Daoy (cell line): ENCODE data around the gene VIPR2. TPM values are rescaled to one million over a fixed set of nuclear protein-coding genes. Genes with fewer than 3 reads are reported as not detected.

Experiments used
- DNase-seq: peaks from one replicate; pipeline ENCODE4 v3.0.0-alpha.2; 2015; ENCODE audit warnings: low read depth
- total RNA-seq: library from RNA; depleted of rRNA; stranded (reverse); fragments of >200 nt; shearing (Covaris generic); gene quantifications from 2 replicates; pipeline ENCODE4 v1.2.3, GENCODE V29; 2014

Gene VIPR2
- total RNA-seq, 1 experiment from 2014 or later, result 0.74 TPM

DNA sequence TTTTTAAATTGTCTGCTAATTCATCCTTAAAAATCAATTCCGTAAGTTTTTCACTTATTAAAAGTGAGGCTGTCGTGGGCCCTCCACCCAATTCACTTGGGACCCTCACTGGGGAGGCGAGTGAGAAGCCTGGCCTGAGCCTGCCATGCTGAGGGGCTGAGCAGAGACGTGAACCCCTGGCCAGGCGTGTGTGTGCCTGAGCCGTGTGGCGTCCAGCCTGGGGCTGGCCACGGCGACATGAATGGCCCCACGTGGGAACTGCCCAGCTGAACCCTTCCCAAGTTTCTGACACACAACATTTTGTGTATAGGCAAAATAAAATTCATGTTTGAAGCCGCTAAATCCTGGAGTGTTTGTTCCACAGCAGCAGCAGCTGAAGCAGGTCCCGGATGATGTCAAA, 13.0 kb upstream of the VIPR2 start:
- DNase-seq, result no peak

DNA sequence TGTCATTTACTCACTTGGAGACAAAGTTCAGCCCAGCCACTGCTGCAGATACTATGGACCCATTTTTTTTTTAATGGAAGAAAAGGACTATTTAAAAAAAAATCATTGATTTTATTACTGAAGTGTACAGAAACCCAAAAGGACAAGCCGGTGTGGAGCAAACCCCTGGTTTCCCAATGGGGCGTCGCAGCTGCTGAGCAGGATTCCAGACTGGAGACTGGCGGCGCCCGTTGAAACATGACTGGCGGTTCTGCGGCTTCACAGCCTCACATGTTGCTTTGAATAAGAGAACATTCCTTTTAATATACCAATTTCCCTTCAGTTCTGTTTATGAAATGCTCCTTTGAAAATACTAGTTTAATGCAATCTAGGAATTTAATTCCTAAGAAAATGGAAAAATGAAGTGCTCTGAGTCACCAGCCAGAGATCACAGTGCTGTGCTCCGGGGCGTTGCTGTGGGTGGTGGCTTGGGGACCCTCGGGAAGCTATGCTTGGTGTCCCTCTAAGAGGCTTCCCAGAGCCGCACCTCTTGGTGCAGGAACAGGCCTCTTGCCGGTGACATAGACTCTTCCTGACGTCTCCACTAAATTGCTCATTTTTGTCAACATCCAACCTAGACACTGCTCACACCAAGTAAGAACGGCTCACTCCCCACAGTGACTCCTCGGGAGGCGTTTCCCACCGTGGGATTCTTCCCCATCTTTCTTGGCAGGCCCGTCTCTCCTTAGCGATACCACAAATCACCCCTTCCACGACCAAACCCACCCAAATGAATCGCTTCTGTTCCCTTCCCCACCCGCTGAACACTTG, 12.0 kb upstream of the VIPR2 start:
- no peak for DNase-seq

DNA sequence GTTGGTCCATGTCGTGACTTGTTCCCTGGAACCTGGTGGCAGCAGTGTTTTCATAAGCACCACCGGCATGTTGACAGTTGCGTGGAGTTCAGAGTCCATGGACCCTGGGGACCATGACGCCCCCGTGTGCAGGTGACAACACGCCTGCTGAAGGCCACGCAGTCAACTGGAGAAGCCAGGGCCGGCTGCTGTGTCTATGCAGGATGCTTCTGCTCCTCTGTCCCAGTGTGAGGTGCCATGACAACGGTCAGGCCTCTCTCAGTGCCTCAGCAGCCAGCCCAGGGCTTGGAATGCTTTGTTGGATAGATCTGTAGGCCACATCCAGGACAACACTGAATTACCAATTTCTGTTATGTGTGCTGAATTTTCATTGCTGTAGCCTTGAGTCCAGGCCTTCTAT, 10.7 kb upstream of the VIPR2 start:
- no peak for DNase-seq

DNA sequence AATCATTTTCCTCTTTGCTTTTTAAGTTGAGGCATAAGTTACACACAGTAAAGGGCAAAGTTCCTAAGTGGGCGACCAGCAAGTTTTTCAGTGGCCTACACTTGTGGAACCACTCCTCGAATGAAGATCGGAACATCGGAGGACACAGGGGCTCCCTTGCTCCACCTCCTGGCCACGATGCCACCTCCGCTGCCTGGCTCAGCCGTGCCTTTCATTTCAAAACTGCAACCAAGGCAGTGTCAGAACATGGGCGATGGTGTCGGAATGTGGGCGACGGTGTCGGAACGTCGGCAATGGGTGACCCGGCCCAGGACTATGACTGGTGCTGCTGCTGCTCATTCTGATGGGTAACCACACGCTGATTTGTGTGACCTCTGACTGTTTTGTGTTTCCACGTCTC, 9.6 kb upstream of the VIPR2 start:
- no peak for DNase-seq

DNA sequence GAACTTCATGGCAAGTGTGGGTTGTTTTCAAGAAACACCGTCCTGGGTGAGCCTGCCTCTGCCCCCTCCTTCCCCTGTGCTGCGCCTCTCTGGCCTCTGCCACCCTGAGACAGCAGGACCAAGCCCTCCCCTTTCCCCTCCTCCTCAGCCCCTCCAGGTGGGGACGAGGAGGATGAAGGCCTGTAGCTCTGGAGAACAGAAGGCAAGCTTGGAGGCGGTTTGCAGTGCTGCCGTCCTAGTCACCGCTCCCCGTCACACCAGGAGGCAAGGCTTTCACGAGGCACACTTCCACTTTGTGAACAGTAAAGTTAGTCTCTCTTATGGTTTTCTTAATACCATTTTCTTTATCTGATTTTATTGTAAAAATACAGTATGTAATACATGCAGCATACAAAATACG, 8.8 kb upstream of the VIPR2 start:
- DNase-seq, result no peak

DNA sequence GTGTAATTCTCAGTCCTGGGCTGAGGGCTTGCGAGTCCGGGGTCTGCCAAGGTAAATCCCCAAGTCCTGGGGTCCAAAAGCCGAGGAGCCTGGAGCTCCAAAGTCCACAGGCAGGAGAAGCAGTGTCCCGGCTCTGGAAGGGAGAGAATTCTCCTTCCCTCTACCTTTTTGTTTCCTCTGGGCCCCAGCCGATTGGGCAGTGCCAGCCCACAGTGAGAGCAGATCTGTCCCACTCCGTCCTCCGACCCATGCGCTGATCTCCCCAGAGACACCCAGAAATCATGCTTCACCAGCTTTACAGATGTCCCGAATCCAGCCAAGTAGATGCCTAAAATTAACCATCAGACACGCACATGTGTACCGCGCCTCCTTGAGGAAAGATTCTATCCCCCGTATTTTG, 8.1 kb upstream of the VIPR2 start:
- no peak for DNase-seq

DNA sequence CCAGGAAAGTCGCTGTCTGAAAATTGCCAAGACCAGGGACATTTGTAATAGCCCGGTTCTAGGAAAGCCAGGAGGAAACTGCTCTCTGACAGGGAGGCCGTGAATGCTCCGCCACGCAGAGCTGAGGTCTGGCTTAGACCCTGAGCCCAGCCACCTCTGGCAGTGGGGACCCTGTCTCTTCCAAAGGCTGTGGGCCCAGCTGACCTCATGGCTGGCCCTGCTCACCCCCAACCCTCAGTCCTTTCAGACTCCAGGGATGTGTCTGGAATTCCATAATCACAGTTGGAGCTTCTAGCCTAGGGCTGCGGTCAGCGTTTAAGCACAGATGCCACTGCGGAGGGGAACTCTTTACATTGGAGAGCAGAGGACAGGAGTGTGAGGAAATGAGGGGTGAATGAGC, 6.6 kb upstream of the VIPR2 start:
- no peak for DNase-seq

DNA sequence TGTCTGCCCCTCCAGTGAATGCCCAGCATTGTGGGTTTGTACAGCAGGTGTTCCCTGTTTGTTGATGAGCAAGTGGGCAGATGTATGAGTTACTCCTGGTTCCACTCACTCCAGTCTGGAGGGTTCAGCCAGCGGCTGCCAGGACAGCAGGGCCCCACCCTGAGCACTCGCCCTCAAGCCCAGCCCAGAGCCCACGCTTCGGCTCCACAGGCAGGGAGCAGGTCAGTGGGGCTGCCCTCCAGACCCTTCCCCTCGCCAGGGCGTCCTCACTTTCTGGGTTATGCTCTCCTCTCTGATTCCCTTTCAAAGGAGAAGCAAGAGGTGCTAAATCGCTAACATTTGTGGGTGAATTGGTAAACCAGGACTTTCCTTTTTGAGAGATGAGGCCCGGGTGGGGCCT, 4.8 kb upstream of the VIPR2 start:
- no peak for DNase-seq

DNA sequence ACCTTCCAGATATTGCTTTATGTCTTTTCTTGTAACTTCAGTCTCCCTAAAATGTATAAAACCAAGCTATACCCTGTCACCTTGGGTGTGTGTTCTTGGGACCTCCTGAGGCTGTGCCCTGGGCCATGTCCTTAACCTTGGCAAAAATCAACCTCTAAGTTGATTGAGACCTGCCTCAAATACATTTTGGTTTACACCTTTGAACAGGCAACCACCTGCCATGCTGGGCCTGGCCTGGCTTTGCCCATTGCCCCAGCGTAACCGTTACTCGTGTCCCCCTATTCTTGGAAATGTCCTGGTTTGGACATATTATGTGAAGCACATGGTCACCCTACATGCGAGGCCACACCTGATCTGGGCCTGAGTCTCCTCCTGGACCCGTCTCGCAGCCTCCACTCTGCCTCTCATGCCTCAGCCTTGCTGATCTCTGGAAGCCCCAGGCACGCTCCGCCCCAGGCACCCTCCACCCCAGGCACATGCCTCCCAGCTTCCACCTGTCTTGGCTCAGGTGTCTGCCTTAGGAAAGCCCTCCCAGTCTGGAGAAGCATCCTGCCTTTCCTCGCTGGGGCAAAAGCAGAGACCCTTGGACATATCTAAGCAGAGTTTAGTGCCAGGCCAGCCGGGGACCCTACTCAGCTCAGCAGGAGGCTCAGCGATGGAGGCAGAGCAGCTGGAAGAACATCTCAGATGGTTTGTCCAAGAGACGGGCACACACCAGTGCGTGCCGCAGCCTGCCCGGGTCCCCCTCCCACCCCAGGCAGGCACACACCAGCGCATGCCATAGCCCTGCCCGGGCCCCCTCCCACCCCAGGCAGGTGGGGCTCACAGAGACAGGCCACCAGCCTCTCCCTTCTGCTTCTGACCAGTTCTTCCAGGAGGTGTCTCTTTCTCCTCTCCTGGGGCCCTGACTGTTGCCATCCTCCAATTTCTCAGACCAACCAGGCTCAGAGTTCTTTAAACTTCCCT, 4.0 kb upstream of the VIPR2 start:
- no peak for DNase-seq

DNA sequence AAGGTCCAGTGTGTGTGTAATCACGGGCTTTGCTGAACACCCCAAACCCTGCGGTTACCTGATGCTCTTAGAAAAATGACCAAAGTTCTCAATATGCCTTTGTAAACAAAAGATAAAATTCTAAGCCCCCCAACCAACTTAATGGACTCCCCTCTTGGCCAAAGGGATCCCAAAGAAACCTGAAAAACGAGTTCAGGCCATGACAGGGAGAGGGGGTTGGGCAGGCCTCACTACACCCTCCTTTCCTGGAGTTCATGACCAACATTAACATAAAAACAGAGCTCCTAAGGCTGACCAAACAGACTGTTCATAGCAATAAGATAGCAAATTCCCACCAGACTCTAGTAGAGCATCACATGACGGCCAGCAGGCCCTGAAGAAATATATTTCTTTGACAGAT, 3.0 kb upstream of the VIPR2 start:
- no peak for DNase-seq

DNA sequence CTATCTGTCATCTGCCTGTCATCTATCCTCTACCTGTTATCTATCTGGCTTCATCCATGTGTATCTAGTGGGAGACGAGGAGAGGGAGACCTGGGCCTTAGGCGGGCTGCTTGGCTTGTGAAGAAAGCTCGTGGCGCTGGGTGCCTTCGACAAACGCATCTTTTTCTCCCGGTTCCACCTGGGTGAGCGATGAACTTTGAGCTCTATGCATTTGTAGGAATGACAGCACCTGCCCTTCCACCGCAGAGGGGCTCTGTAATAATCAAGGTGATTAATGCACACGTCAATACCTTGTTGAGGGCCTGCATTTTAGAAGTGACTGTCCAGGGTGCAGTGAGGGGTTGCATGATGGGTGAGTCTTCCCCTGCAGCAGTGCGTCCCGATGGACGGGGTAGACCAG, 2.6 kb upstream of the VIPR2 start:
- DNase-seq, result no peak

DNA sequence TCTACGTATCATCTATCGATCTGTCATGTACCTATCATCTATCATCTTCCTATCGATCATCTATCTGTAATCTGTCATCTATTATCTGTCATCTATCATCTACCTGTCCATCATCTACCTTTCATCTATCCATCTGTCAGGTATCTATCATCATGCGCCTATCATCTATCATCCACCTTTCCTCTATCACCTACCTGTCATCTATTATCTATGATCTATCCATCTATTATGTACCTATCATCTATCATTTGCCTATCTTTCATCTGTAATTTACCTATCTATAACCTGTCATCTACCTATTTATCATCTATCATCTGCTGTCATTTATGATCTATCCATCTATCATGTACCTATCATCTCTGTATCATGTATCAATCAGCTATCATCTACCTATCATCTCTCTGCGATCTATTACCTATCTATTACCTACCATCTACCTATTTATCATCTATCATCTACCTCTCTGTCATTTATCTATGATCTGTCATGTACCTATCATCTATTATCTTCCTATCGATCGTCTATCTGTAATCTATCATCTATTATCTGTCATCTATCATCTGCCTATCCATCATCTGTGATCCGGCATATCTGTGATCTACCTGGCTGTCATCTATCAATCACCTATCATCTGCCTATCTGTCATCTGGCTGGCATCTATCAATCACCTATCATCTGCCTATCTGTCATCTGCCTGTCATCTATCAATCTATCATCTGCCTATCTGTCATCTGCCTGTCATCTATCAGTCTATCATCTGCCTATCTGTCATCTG, 1.6 kb upstream of the VIPR2 start:
- DNase-seq, result no peak

DNA sequence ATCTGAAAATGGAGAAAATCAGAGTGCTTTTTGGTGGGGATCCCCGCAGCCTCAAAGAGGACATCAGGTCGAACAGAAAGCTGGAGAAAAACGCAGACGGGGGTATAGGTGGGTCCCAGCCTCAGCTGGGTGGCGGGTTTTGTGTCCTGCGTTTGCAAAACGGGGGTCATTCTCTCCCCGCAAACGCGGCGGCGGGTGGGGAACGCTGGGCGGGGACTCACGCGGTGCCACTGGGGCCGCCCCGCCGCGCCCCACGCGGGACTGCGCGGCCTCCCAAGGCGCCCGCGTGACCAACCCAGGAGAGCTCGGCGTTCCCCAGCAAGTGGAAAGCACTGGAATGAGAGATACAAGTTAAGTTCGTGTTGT, 806 bp upstream of the VIPR2 start:
- DNase-seq, result no peak

DNA sequence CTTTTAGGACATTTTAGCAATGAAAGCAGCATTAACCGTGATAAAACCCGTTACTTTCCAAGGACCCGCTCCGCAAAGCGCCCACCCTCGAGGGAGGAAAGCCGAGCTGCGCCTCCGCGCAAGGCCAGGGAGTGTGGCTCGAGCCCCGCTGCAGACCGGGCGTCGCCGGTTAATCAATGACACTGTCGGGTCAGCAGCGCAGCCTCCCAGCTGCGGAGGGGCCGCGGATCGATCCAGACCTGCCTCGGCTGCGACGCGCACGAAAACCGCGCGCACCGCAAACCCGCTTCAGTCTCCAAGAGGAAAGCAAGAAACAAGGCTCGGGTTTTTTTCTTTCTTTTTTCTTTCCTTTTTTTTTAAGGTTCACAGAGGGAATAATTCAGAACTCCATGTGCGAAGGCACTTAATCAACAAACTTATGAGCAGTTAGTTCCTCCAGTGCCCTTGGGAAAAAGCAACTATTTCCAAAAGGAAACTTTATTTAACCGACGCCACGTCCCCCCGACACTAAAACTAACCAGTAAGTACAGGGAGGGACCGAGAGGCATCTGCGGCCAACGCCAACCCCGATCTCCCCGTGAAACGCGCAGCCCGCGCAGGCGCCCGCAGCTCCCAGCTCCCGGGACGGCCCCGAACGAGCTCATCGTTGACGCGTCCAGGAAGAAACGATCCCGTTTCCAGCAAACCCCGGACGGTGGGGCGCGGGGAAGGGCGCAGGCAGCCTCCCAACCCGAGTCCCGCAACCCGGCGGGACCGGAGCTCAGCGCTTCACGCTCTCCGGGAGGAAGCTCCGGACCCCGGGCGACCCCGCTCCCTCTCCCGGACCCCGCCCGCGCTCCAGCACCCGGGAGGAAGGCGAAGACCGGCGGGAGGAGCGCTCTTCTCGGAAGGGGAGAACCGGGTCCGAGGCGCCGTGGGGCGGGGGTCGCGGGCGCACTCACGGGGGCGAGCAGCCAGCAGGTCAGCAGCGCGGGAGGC, 598 bp downstream of the VIPR2 start:
- DNase-seq, result peak; percentile 60

DNA sequence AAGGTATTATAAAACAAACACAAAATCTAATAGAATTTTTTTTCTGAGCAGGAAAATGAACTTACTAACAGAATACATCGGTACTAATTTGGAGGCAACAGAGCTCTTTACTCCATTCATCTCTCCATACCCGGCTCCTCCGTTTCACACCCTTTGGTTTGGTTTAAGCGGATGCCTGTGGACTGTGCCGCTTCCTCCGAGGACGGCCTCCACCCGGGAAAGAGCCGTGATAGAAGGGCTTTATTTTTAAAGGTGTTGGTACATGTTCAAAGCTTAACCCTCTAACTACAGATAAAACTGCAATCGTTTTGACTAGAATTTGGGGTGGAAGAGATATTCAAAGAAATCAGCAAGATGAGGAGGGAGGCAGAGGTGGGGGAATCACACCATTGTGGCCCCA, 1.9 kb downstream of the VIPR2 start:
- no peak for DNase-seq

DNA sequence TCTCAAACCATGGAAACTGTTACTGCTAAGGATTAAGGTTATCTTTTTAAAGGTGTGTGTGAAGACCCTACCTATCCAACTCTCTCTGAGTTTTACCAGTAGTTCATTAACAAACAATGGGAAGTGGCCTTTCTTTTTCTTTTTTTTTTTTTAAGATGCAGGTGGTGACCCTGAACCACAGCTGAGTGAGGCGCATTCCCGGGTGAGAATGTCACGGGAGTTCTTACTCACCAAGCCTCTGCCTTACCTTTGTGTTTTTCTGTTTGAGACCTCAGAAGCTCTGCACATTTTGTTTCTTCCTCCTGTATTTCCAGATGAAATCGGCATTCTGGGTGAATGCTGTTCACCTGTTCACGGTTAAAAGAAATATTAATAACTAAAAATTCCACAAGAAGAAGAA, 2.5 kb downstream of the VIPR2 start:
- DNase-seq, result no peak

DNA sequence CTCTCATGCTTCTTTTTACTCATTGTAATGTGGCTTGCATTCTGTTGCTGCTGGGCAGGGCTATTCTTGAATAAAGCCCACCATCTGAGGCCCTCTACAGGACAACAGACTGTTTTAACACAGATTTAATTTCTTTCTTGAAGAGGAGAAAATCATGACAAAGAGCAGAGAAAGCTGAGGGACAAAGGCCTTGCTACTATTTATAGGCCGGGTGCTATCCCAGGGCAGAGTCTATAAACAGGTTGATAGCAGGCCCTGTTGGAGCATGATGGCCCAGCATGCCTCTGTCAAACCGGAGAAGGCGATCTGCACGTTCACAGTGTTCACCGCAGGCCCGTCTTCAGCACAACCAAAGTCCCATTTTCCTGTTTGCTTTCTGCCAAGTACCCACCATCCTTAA, 3.0 kb downstream of the VIPR2 start:
- DNase-seq, result no peak

DNA sequence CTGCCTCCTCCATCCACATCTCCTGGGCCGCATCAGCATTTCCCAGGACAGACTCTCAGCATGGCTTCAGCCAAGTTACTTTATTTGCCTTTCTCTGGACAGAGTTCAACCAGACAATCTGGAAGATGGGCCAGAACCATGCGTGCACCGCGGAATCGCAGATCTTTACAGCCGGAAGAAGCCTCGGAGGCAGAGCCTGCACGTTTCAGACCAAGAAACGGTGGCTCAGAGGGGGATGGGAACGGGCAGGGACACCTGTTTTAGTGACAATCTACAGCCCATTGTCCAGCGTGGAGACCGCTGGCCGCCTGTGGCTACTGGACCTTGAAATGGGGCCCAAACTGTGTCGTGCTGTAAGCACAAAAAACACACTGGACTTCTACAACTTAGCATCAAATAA, 3.5 kb downstream of the VIPR2 start:
- no peak for DNase-seq

DNA sequence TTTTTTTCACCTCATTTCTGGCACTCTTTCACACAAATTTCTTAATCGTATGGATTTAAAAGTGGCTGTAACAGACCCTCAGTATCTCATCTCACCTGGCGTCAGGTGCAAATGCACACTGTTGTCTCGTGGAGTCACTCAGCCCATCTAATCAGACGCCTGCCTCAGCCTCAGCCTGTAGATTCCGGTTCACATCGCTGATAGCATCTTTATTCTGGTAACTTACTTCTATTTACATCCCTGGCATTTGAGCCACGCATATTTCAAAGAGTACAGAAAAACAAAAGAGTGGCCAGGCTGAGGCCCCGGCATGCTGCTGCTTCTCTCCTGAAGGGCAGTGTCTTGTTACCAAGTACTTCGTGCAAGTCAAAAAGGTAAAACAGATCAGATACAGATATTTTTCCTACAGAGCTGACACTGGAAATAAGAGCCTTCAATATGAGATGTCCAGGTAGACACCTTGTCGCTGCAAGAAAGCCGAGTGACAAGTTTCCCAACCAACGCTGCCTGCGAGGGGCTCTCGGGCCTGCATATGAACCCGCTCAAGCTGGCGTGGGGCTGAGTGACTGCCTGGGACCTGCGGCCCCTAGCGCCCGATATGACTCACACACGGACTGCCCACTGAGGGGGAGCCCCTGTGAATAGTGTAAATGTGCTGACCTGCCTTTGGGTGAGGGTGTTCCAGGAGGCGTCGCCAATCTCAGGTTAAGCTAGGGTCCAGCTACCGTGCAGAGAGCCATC, 4.3 kb downstream of the VIPR2 start:
- peak; percentile 39 for DNase-seq

DNA sequence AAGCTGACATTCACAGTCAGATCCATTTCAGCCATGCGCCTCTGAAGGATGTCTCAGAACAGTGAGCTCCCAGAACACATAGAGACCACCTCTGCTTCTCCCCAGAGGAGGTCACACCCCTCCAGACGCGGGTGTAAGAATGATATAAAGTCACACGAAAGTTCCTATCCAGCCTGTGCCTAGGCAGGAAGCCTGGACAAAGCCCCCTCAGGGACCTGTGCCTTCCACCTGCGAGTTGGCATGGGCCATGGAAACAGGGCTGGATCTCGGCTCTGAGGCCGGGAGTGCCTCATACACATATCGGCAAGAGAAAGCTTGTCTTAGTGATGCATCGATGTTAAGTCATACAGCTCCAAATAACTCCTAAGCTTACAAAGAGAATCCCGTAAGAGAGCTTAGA, 5.0 kb downstream of the VIPR2 start:
- no peak for DNase-seq
